Globus pallidus (tissue), 1 donor: ENCODE data around the gene CETN1.

ENCODE experiments used
- DNase-seq: peaks from one replicate; pipeline ENCODE4 v3.0.0-alpha.2; 2015; ENCODE audit warnings: low spot score

Gene CETN1

GRCh38 chr18:580154-580553 lies at the start of gene CETN1:
Gene CETN1 (plus strand): TSS chr18:580380. CDS start chr18:580409, 29 bp downstream.
- no peak for DNase-seq

GRCh38 chr18:532018-532417 lies 48.2 kb upstream of the CETN1 start:
- DNase-seq = no peak

- no peak for DNase-seq
Observed at GRCh38 chr18:532632-533031, 47.5 kb upstream of the CETN1 start.

- no peak for DNase-seq
Observed at GRCh38 chr18:533995-534601, 46.1 kb upstream of the CETN1 start.

GRCh38 chr18:543447-544078 lies 36.6 kb upstream of the CETN1 start:
- no peak for DNase-seq

- DNase-seq = no peak
Observed at GRCh38 chr18:549967-550366, 30.2 kb upstream of the CETN1 start.

GRCh38 chr18:551404-552061 lies 28.6 kb upstream of the CETN1 start:
- no peak for DNase-seq

- DNase-seq = no peak
Observed at GRCh38 chr18:555705-556457, 24.3 kb upstream of the CETN1 start.

- no peak for DNase-seq
Observed at GRCh38 chr18:564708-565561, 15.2 kb upstream of the CETN1 start.

GRCh38 chr18:565562-566061 lies 14.6 kb upstream of the CETN1 start:
- DNase-seq = no peak

- no peak for DNase-seq
Observed at GRCh38 chr18:567122-567521, 13.1 kb upstream of the CETN1 start.

- no peak for DNase-seq
Observed at GRCh38 chr18:568731-569130, 11.4 kb upstream of the CETN1 start.

- no peak for DNase-seq
Observed at GRCh38 chr18:570256-570655, 9.9 kb upstream of the CETN1 start.

GRCh38 chr18:570697-571096 lies 9.5 kb upstream of the CETN1 start:
- DNase-seq = no peak

GRCh38 chr18:572091-572830 lies 7.9 kb upstream of the CETN1 start:
- DNase-seq = no peak

- DNase-seq = no peak
Observed at GRCh38 chr18:572831-573289, 7.3 kb upstream of the CETN1 start.

- DNase-seq = no peak
Observed at GRCh38 chr18:573385-573784, 6.8 kb upstream of the CETN1 start.

- DNase-seq = no peak
Observed at GRCh38 chr18:574149-574860, 5.9 kb upstream of the CETN1 start.

- no peak for DNase-seq
Observed at GRCh38 chr18:574865-575645, 5.1 kb upstream of the CETN1 start.
